Uterus (tissue), 4 donors: ENCODE data around the gene DYRK2. TPM values are rescaled to one million over a fixed set of nuclear protein-coding genes. Genes with fewer than 3 reads are reported as not detected.

Source experiments
- DNase-seq, 2 donors: peaks; one replicate each; pipeline ENCODE4 v3.0.0-alpha.2; 2019 to 2020
- H3K27ac ChIP-seq, 2 donors: fragments of 200-600 bp; sonication (generic); 1 replicate in 1 of 2; 2 replicates in 1 of 2; pipeline ENCODE4 v1.5.1; 2016 to 2018
- H3K27me3 ChIP-seq, 2 donors: fragments of 200-600 bp; sonication (generic); one replicate each; pipeline ENCODE4 v1.5.1; 2018 to 2019; ENCODE audit warnings: control low read depth in 1 of 2
- H3K36me3 ChIP-seq, 2 donors: fragments of 200-600 bp; sonication (generic); one replicate each; pipeline ENCODE4 v1.5.1; 2019; ENCODE audit warnings: control low read depth in 1 of 2
- H3K4me1 ChIP-seq, 2 donors: fragments of 200-600 bp; sonication (generic); one replicate each; pipeline ENCODE4 v1.5.1; 2018 to 2019; ENCODE audit warnings: control low read depth in 1 of 2
- H3K4me3 ChIP-seq, 2 donors: fragments of 200-600 bp; sonication (generic); 1 replicate in 1 of 2; 2 replicates in 1 of 2; pipeline ENCODE4 v1.5.1; 2018 to 2019; ENCODE audit warnings: mild to moderate bottlenecking in 1 of 2
- H3K9me3 ChIP-seq, 2 donors: fragments of 200-600 bp; sonication (generic); one replicate each; pipeline ENCODE4 v1.5.1; 2019; ENCODE audit warnings: control low read depth in 1 of 2
- POLR2A ChIP-seq, 2 donors: fragments of 450-650 bp; IDR thresholded peaks; one replicate each; pipeline ENCODE4 v1.6.1; 2016; ENCODE audit warnings: antibody characterized with exemption in 2 of 2, mild to moderate bottlenecking in 1 of 2, moderate library complexity in 1 of 2
- intact Hi-C: fragments of 100-400 bp; cut with DNase I; formaldehyde crosslinking; loops from one replicate; pipeline ENCODE4 v1.15.1; 2023; ENCODE audit warnings: low total_unique reads
- total RNA-seq, 4 donors: library from RNA; depleted of rRNA in 3 of 4; stranded (reverse); fragments of >200 nt in 3 of 4; gene quantifications; one replicate each; pipeline versions ENCODE4 v1.1.0 to v1.2.4, GENCODE V29; 2014 to 2023
- TF ChIP-seq, protein P1 (sequence below), 4 experiments: fragments of 200-600 bp in 2 of 4; fragments of 450-650 bp in 2 of 4; sonication (generic) in 2 of 4; IDR thresholded peaks; one replicate each; pipeline ENCODE4 v1.5.1; 2016 to 2019; ENCODE audit warnings: antibody characterized with exemption in 4 of 4, mild to moderate bottlenecking in 2 of 4, moderate library complexity in 1 of 4
- donor health status: DM: yes; HTN: yes; CAD: no.

Gene DYRK2
- total RNA-seq, 4 donors from 2014 or later: 21.5 to 59.7 (median 34.7) TPM

DNA sequence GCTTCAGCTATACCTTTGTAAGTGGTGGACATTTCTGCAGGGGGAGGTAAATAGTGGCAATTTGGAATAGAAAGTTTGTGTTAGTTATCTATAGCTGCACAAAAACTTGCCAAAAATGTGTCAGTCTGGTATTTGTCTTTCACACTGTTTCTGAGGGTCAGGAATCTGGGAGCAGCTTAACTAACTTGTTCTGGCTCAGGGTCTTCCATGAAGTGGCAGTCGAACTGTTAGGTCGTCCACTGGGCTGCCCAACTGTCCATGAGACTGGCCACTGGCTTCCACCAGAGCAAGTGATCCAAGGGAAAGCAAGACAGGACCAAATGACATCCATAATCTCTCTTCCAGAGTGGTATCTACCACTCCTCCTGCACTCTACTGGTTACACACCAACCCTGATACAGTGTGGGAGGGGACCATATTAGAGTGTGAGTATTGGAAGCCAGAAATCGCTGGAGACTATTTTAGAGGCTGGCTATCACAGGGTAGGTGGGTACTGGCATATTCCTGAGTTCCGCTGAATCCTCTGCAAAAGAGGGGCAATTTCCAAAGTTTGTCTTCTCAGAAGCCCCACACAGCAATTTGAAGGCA lies 60.9 kb downstream of the DYRK2 start:
- H3K27ac ChIP-seq: no peak overlapping the region
- no peak overlapping the region for H3K4me3 ChIP-seq
- H3K36me3 ChIP-seq: no peaks in the 10 kb centered on the region
- H3K9me3 ChIP-seq: no peaks in the 10 kb centered on the region
- no peak for DNase-seq
- H3K4me1 ChIP-seq: no peaks in the 10 kb centered on the region
- no peaks in the 10 kb centered on the region for H3K27me3 ChIP-seq
- intact Hi-C loops: no loop called here
- no peak for TF ChIP-seq POLR2A (IDR thresholded peaks at IDR 0.05)
- TF ChIP-seq, protein P1, sequence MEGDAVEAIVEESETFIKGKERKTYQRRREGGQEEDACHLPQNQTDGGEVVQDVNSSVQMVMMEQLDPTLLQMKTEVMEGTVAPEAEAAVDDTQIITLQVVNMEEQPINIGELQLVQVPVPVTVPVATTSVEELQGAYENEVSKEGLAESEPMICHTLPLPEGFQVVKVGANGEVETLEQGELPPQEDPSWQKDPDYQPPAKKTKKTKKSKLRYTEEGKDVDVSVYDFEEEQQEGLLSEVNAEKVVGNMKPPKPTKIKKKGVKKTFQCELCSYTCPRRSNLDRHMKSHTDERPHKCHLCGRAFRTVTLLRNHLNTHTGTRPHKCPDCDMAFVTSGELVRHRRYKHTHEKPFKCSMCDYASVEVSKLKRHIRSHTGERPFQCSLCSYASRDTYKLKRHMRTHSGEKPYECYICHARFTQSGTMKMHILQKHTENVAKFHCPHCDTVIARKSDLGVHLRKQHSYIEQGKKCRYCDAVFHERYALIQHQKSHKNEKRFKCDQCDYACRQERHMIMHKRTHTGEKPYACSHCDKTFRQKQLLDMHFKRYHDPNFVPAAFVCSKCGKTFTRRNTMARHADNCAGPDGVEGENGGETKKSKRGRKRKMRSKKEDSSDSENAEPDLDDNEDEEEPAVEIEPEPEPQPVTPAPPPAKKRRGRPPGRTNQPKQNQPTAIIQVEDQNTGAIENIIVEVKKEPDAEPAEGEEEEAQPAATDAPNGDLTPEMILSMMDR (IDR thresholded peaks at IDR 0.05): no peak

DNA sequence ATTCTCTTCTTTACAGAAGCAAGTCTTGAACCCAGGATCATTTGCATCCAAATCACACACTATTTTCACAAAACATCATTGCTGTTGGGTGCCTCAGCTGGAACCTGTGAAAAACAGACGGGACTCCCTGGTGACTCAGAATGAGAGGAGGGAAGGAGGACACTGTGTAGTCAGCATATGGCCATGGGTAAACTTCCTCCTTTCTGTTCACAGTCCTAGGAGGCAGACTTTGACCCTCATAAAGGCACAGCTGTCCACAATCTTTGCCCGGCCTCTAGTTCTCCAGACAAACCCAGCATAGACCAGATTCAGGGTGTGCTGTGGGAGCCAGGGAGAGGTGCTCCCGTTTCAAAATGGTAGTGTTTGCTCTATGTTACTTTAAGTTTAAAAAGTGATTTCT lies 62.0 kb downstream of the DYRK2 start:
- H3K27ac ChIP-seq: no peak overlapping the region
- no peaks in the 10 kb centered on the region for H3K9me3 ChIP-seq
- no peaks in the 10 kb centered on the region for H3K27me3 ChIP-seq
- intact Hi-C loops: no loop called here
- H3K36me3 ChIP-seq: no peaks in the 10 kb centered on the region
- H3K4me1 ChIP-seq: no peaks in the 10 kb centered on the region
- TF ChIP-seq POLR2A (IDR thresholded peaks at IDR 0.05): no peak
- TF ChIP-seq, protein P1 (IDR thresholded peaks at IDR 0.05): no peak
- no peak overlapping the region for H3K4me3 ChIP-seq
- DNase-seq: no peak

DNA sequence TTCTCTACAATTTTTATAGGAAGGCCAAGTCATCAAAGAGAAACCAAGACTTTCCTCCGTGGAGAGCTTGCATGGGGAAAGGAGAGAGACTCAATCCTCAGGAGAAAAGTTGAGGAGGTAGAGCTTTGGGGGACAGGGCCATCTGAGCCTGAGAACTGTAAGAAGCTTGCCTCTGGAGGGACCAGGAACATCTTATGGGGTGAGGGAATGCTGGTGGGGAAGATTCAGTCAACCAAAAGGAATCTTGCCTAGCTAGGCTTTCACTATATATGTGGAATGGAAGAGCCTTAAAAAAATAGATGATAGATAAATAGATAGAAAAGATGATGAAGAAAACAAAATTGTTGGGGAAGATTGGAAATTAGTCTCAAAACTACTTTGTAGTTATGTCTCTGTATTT lies 63.5 kb downstream of the DYRK2 start:
- TF ChIP-seq, protein P1 (IDR thresholded peaks at IDR 0.05): no peak
- TF ChIP-seq POLR2A (IDR thresholded peaks at IDR 0.05): no peak
- H3K9me3 ChIP-seq: no peaks in the 10 kb centered on the region
- H3K4me1 ChIP-seq: no peaks in the 10 kb centered on the region

DNA sequence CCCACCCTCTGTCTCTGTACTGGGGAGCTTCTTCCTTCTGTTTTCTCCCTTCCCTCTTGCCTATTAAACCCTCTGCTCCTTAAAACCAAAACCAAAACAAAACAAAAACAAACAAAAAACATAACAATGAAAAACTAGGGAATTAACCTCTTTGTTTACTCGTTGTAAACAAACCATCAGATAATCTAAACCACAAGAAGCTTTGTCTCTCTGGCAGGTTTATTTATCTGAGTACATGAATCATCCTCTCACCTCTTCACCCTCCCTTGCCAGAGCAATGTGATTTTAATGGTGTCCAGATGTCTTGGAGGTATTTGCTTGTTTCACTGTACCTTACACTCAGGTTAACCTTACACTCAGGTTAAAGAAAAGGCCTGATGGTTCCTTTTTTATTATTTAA lies 66.1 kb downstream of the DYRK2 start:
- intact Hi-C loops: no loop called here
- TF ChIP-seq, protein P1 (IDR thresholded peaks at IDR 0.05): no peak
- no peak for TF ChIP-seq POLR2A (IDR thresholded peaks at IDR 0.05)
- no peaks in the 10 kb centered on the region for H3K4me1 ChIP-seq
- H3K27me3 ChIP-seq: no peaks in the 10 kb centered on the region
- no peak overlapping the region for H3K27ac ChIP-seq
- no peak for DNase-seq
- no peaks in the 10 kb centered on the region for H3K9me3 ChIP-seq
- no peak overlapping the region for H3K4me3 ChIP-seq
- no peaks in the 10 kb centered on the region for H3K36me3 ChIP-seq

More for the DNA sequence above, 63.5 kb downstream of the DYRK2 start:
- H3K4me3 ChIP-seq: no peak overlapping the region
- no peak overlapping the region for H3K27ac ChIP-seq
- no peaks in the 10 kb centered on the region for H3K27me3 ChIP-seq
- intact Hi-C loops: no loop called here
- no peak for DNase-seq
- no peaks in the 10 kb centered on the region for H3K36me3 ChIP-seq
